ENCODE measurements around the gene VSX2.

GRCh38 chr14:74223016-74223415 is 16.2 kb upstream of the VSX2 start:
- TF ChIP-seq, protein P1, sequence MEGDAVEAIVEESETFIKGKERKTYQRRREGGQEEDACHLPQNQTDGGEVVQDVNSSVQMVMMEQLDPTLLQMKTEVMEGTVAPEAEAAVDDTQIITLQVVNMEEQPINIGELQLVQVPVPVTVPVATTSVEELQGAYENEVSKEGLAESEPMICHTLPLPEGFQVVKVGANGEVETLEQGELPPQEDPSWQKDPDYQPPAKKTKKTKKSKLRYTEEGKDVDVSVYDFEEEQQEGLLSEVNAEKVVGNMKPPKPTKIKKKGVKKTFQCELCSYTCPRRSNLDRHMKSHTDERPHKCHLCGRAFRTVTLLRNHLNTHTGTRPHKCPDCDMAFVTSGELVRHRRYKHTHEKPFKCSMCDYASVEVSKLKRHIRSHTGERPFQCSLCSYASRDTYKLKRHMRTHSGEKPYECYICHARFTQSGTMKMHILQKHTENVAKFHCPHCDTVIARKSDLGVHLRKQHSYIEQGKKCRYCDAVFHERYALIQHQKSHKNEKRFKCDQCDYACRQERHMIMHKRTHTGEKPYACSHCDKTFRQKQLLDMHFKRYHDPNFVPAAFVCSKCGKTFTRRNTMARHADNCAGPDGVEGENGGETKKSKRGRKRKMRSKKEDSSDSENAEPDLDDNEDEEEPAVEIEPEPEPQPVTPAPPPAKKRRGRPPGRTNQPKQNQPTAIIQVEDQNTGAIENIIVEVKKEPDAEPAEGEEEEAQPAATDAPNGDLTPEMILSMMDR (IDR thresholded peaks at IDR 0.05), result no peak
- TF ChIP-seq EZH2 (IDR thresholded peaks at IDR 0.05; ENCODE audit: borderline replicate concordance, insufficient read depth, low read depth, low read length, poor library complexity, severe bottlenecking), result no peak
